ENCODE results near the gene MAP3K5.
"Not testable (repeated sequence)": the region's sequence is repeated elsewhere in the genome, so short reads cannot be mapped to it uniquely, and the experiment has no call there.

The MAP3K5 gene

DNA sequence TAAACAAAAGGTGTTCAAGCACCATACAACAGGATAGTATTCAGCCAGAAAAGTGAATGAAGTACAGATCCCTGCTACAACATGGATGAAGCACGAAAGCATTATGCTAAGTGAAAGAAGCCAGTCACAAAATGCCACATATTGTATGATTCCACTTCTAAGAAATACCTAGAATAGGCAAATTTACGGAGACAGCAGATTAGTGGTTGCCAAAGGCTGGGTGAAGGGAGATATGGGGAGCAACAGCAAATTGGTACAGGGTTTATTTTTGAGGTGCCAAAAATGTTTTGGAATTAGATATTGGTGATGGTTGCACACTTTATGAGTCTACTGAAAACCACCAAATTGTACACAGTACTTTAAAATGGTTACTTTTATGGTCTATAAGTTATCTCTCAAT is 23.2 kb downstream of the MAP3K5 start:
- DNase-seq: no peak

DNA sequence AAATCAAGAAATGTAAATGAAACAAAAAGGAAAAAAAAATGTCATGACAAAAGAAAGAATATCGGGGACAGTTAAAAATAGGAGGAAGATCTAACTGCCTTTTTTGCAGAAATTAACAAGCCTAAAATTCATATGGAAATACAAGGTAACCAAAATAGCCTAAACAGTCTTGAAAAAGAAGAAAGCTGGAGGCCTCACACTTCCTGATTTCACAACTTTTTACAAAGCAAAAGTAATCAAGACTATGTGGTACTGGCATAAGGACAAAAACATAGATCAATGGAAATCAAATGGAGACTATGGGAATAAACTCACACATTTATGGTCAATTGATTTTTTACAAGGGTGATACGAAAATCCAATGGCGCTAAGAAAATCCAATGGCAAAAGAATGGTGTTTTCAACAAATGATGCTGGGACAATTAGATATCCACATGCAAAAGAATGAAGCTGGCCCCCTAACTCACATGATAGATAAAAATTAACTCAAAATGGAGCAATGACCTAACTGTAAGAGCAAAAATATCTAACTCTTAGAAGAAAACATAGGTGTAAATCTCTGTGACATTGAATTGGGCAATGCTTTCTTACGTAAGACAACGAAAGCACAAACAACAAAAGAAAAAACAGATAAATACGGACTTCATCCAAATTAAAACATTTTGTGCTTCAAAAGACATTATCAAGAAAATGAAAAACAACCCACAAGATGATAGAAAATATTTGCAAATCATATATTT is 24.5 kb downstream of the MAP3K5 start:
- DNase-seq: no peak

DNA sequence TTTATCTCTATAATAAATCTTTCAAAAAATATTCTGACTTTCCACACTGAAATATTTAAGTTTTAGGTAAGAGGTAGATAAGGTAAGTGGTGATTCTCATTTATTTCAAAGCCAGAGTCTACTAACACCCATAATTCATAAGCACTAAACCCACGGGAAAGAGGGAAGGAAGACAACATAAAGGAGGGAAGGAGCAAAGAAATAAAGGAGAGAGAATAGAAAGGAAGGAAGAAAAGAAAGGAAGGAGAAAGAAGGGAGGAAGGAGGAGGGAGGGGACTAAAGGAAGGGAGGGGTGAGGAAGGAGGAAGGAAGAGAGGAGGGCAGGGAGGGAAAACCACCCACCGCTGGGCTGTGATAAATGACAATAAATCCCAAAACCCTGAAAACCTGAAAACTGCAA is 25.2 kb downstream of the MAP3K5 start:
- DNase-seq: no peak

DNA sequence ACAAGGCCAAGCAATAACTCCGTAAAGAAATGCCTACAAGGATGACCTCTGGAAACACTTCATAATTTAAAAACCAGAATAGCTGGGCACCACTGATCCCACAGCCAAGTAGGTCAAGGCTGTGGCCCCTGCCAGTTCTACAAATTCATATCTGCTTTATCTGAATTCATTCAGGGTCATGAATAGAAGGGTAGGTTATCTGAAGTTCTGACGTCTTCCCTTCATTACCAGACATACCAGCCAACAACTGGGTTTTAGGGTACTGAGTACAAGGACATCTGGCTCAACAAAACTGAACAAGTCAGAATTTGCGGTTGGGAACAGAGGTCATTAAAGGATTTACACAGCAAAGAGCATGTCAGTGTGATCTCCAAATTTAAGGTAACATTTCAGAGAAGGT is 26.0 kb downstream of the MAP3K5 start:
- DNase-seq: no peak

DNA sequence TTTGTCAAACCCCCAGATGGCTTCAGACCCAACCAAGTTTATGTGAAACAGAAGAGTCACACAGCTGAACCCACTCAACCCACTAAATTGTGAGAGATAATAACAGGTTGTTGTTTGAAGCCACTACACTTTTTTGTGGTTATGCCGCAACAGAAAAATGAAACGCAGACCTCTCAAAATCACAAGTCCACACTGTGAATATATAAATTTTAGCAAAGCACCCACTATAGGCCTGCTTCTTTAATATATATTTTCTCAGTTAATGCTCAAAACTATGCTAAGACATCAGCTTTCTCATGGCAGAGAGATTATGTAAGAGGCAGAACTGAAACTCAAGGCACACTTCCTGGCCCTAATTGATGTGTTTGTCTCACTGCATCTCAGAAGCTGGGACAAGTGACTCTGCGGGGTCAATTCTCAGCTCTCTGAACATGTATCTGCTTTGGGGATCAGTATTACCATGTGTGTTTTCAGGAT is 27.7 kb downstream of the MAP3K5 start:
- DNase-seq: no peak

DNA sequence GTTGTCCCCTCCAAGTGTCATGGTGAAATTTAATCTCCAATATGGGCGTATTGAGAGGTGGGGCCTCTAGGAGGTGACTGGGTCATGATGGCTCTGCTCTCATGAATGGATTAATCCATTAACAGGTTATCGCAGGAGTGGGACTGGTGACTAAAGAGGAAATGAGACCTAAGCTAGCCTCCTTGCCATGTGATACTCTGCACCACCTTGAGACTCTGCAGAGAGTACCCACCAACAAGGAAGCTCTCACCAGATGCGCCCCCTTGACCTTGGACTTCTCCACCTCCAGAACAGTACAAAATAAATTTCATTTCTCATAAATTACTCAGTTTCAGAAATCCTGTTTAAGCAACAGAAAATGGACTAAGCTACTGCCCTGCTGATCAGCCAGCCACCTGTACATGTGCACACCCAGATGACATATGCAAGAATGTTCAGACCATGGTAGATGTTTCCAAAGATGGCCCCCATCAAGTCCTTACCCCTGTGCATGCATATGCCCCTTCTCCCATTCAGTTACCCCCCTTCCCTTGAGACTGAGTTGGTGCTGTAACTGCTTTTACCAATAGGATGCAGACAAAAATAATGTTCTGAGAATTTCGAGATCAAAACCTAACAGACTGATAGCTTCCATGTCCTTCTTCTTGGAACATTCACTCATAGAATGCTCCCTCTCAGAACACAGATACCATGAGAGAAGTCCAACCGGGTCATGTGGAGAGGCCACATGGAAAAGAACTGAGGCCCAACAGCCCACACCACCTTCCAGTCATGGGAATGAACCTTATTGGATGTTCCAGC is 28.4 kb downstream of the MAP3K5 start:
- DNase-seq: no peak

DNA sequence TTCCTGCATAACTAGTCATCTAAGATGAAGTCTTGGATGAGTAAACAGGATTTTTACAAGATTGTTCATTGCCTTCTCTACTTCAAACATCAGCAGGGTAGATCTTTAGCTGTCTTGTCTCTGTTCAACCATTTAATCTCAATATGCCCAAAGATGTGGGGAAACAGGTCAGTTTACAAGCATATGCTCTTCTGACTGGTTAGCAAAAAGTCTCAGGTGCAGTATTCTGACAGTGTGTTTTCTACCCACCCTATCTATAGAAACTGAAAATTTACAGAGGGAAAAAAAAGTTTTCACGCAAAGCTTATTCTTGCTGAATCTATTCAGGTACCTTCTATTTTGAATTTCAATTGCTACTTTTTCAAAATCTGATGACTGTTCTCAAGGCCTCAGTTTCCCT is 29.0 kb downstream of the MAP3K5 start:
- DNase-seq: no peak

DNA sequence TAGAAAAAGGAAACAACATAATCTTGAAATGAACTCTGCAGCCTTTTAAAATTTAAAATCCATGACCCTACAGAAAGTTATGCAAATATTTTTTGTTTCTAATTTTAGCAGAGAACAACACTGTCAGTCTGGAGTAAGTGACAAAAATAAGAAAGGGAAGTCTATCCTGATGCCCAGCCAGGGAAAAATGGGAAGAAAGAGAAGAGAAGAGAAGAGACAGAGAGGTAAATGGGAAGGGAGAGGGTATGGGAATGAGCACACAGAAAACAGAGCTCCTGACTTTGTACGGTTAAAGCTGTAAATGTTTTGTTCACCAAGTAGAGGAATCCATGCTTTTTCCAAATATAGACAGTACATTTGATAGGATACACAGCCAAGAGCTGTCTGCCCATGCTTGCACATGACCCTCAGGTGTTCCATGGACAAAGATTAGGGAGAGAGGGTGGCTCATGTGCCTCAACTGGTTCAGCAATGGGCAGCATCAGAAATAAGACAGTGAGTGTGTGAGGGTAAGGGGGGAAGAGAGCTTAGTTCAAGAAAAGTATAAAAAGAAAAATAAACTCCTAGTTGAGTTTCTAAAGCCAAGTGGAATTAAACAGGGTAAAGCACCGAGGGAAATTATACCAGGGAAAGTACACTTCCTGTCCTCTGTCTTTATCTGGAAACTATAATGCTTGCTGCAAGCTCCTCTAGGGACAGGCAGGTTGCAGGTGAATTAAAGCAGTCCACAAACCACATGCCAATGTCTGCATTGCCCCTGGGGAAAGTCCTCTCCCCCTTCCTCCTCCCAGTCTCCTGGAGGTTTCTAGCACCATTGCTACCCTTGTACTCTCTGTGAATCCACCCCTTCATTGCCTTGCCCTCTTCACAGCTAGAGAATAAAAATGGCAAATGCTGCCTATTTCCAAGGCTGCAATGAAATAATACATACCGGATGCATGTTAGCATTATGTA is 30.0 kb downstream of the MAP3K5 start:
- no peak for DNase-seq

DNA sequence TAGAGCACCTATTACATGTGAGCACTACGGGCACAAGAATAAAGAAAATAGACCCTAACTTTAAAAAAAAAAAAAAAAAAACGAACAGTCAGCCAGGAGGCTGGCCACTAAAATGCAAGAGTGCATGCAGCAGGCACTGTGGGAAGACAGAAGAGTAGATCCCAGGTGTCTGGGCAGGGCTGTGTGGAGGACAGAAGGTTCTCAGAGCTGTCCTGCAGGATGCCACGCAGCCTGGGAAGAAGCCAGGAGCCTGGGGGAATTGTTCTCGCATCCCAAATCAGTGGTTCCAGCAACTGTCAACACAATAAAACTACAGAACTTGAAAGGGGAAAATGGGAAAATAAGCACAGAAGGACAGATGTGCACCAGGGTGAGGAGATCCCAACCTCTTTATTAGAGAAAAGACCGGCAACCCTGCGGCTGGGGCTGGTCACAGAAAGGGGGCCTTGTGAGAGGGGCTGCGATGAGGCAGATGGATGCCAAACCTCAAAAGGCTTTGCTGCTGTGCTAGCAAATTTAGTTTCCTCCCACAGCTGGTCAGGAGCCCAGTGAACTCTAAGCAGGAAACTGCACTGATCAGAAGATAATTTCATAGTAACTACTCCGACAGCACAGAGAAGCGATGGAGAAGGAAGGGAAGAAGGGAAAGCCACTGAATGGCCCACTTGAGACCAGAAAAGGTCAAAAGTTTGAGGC is 30.9 kb downstream of the MAP3K5 start:
- no peak for DNase-seq

DNA sequence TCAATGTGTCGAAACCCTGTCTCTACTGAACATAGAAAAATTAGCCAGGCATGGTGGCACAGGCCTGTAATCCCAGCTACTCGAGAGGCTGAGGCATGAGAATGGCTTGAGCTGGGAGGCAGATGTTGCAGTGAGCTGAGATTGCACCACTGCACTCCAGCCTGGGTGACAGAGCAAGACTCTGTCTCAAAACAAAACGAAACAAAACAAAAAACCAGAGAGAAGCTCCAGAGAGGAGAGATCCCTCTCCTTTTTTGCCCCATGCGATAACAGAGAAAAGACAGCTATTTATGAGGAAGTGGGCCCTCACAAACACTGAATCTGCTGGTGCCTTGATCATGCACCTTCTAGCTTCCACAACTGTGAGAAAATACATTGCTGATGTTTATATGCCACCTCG is 31.5 kb downstream of the MAP3K5 start:
- DNase-seq: not testable (repeated sequence)

DNA sequence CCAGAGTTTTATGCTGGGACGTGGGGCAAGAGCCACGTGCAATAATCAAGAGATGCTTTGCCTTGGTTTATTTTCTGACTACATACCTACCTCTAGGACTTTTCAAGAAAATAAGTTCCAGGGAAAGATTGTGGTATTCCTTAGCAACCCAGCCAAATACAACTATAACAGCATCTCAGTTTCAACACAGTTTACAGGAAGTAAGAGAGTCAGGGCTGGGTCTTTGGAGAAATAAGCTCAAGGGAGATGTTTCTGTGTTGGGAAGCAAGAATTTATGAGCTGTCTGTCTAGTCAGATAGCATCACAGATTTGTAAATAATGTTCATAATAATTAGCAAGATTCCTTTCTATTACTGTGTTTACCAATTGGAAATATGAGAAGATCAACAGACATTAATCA is 35.1 kb downstream of the MAP3K5 start:
- no peak for DNase-seq

DNA sequence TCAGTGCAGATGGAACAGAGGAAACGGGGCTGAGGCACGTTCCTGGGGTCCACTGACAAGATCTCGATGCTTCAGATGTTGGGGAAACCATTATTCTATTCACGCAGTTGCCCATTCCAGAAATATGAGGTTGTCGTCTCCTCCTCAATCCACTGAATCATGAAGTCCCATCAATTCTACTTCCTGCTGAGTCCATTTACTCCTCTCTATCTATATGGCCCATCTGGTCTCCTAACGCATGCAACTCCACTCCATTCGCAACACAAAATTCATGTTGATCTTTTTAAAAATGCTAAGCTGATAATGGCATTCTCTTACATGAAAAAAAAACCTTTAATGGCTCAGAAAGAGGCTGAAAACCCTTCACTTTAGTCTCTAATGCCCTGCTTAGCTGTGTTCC is 37.5 kb downstream of the MAP3K5 start:
- DNase-seq: no peak

DNA sequence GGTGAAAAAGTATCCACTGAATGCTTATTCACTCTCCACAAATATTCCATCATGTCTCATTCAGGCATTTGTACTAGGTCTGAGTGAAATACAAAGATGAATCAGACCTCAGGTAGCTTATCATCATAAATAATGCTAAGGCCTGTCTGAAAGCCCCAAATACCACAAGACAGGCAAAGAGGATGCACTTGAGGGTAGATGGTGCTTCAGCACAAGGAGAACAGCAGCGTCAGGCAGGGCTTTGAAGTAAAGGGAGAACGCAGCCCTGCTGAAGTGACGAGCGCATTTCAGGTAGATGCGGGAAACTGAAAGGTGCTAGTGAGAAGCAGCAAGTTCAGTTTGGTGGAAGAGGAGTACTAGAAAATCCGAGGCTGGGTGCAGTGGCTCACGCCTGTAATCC is 38.7 kb downstream of the MAP3K5 start:
- no peak for DNase-seq

DNA sequence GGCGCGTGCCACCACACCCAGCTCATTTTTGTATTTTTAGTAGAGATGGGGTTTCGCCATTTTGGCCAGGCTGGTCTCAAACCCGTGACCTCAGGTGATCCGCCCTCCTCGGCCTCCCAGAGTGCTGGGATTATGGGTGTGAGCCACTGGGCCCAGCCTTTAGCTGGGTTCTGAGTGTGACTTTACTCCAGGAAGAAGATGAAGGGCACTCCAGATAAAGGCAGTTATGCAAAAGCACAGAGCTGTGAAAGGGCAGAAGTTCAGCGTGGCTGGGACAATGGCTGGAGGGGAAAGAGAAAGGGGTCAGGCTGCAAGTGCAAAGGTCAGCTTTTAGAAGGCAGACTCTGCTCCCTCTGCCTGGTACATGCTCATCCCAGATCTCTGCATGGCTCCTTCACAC is 39.7 kb downstream of the MAP3K5 start:
- no peak for DNase-seq

DNA sequence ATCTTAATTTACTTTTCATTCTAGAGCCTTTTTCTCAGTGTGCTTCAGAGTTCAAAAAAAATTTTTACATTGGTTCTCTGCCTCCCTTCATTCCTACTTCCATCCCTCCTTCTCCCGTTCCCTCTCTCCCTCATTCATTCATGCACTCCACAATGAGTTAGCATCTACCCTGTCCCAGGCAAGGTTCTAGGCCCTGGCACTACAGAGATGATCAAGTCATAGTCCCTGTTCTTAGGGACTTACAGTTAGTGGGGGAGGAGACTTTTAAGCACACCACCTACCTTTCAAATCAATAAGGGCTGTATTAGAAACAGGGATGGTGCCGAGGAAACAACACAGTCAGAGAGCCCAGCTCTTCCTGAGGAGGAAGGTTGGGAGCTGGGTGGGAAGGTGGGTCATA is 40.3 kb downstream of the MAP3K5 start:
- DNase-seq: no peak

DNA sequence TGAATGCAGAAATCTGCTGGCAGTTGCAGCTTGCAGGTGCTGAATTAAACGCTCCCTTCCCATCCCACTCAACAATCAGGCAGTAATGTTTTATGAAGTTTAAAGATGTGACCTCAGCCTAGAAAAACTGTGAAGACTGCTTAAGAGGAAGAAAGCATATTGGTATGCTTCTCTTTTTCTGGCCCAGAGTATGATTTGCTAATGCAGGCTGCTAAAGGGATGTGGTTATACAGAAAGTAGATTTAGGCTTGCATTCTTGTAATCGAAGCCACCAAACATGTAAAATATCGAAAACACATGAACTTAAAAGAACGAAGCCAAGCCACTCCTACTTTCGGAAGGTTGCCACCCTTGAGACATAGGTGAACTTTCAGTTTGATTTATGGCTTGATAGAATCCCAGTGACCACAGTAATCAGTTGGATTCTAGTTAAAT is 40.7 kb downstream of the MAP3K5 start:
- no peak for DNase-seq

DNA sequence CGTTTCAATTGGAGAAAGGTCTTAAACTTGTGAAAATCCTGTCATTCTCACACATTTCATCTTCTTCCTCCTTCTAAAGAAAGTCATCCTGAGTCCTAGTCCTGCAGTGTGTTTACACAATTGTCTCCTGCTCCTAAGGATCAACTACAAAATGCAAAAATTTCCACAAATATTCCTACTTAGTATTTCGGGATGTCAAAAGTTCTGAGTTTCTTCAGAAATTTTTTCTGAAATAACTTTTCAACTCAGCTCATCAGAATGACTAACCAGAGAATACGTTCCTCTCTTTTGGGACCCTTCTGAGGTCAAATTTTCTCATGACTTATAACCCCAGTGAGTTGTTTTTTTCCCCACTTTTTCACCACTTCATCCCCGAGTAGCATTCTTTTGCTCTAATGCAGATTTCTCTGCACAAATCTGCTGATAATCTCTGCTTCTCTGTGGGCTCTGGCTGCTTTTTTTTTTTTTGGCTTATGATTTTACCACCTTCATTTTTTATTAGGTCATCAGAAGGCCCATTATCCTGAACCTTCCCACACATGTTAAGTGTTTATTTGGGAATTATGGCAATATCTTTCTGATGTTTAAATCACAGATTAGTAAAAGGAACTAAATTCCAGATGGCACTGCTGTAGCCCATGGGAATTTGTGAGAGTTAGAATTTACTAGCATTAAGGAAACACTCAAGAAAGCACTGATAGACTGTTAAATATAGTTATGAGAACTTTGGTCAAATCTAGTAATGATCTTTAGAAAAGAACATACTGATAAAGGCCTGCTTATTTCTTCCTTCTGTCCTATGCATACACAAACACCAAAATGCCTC is 41.4 kb downstream of the MAP3K5 start:
- no peak for DNase-seq

DNA sequence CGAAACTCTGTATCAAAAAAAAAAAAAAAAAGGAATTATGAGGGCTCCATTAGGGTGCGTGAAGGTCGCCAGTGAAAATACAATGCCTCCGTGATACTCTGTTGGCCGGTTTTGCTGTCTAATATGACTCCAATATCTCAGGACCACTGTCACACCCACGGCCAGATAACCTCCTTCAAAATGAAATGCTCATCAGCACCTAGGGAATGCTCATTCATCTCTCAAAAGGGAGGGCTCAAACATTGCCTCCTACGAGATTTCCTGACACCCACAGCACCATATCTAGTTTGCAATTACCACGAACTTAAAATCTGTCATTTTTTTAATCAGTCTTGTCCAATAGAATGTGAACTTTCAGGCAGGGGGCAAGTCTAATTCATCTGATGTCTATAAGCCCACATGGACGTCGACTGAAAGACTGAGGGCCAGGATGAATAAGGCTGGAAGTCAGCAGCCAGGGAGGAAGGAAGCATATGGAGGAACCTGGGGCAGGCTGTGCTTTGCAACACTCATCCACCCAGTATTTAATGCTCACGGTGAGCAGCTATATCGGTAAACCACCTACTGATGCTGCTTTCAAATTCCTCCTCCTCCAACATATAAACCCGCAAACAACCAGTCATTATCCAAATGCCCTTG is 42.8 kb downstream of the MAP3K5 start:
- no peak for DNase-seq

DNA sequence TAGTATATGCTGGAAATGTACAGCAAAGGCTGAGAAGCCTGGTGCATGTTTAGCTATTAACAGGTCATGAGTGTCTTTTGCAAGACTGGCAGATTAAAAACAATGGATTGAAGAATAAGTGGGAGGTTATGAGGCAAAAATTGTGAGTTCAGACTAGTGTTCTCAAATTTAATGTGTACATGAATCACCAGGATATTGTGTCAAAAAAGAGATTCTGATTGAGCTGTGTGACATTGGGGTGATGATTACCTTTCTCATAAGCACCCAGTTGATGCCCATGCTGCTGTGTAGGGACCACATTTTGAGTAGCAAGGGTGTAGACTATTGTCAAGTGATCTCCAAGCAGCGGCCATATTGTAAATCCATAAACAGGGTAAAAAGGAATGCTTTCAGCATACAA is 44.8 kb downstream of the MAP3K5 start:
- DNase-seq: no peak

DNA sequence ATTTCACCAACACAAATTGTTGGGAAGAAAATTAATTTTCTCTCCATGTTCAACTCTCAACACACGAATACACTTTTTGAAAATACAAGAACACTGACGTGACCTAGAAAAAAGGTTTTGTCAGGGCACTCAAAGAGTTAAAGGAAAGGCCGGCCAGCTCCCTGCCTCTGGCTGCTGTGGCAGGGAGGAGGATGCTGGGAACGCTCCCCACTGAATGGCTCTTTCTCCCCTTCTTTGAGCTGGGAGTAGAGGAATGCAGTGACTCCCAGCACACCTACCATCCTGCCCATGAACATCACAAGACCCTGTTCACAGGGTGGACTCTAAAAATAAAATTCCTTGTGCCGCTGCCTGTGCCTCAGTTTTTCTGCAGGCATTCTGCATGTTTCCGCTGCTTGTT is 47.0 kb downstream of the MAP3K5 start:
- no peak for DNase-seq

DNA sequence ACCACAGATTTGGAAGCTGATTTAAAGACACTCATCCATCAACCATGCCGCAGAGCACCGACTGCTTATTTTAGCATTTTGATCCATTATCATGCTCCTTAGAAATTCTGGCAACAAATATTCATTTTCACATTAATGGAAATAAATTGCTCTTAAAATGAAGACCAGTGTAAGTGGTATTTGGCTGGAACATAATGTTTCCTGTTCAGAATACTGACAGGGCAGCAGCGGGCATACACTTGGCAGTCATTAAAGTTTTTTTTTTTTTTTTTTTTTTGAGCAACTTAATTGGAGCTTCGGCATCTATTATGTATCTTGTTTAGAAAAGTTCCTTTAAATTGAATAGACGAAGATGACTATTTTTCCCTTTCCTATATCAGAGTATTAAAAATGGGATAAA is 47.4 kb downstream of the MAP3K5 start:
- no peak for DNase-seq
